ENCODE results near the gene OR14I1. TPM values are rescaled to one million over a fixed set of nuclear protein-coding genes. Genes with fewer than 3 reads are reported as not detected.
"Not testable (repeated sequence)": the region's sequence is repeated elsewhere in the genome, so short reads cannot be mapped to it uniquely, and the experiment has no call there.

Gene OR14I1
- total and polyA plus RNA-seq, 9 of the 15 experiments (the other 6 are each of a cell fraction or from before 2014, with no cell fraction given): not detected

DNA sequence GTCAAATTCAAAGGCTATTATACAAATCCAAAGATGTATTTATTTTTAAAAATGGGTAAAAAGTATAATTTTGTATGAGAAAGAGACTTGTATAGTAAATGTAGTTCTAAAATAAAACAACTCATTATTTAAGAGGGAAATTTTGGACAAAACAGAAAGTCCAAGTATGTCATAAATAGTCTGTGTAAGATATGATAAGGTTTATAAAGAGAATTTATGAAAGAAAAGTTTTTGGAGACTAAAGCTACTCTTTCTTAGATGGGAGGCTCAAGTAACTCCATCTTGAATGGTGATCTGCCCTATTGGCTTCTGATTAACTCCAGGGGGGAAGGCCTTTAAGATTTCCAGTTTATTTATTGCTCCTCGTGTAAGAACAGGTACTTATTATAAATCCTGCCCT is 32.6 kb downstream of the OR14I1 start:
- DNase-seq (ENCODE audit: extremely low read depth in 1 of 4, low spot score in 3 of 4) (no peak), ATAC-seq (no peak), FAIRE-seq (no peak)
- WGBS (ENCODE audit: insufficient coverage, low coverage, missing lambda C conversion rate): 0% methylated on average over 1 of the region's 1 CpG
- no peaks in the 10 kb centered on the region for H3K27me3 ChIP-seq (ENCODE audit: control insufficient read depth in 2 of 2, insufficient read depth in 2 of 2, low read length in 2 of 2)
- ChIA-PET POLR2A (no interaction called here), CTCF (ENCODE audit: low intra/inter-chr PET ratio) (no interaction called here)
- no peaks in the 10 kb centered on the region for H3K9me3 ChIP-seq (replicated peaks; ENCODE audit: control insufficient read depth, insufficient read depth, low read depth, low read length)
- no peak overlapping the region for H3K27ac ChIP-seq (ENCODE audit: extremely low read depth, low read depth, low read length)
- no peak overlapping the region for H3K4me2 ChIP-seq (ENCODE audit: insufficient read depth, low read length)
- no peaks in the 10 kb centered on the region for H4K20me1 ChIP-seq (replicated peaks; ENCODE audit: control insufficient read depth, insufficient read depth, low read length)
- H3K4me1 ChIP-seq (replicated peaks in 1 of 2; ENCODE audit: control insufficient read depth in 2 of 2, insufficient read depth in 2 of 2, low read length in 2 of 2): no peaks in the 10 kb centered on the region
- H3K9ac ChIP-seq (ENCODE audit: insufficient read depth in 1 of 2, low read depth in 2 of 2, low read length in 2 of 2): no peak overlapping the region
- H3K79me2 ChIP-seq (ENCODE audit: control insufficient read depth, insufficient read depth, low read length): no peaks in the 10 kb centered on the region
- H3K4me3 ChIP-seq: no peak overlapping the region
- H3K36me3 ChIP-seq (ENCODE audit: control insufficient read depth, insufficient read depth, low read length): no peaks in the 10 kb centered on the region
- intact Hi-C loops (cut with micrococcal nuclease) (no loop called here), in situ Hi-C loops (cut with MboI) (no loop called here)
- BruUV-seq (replicated peaks): no TSS peak
- H2AFZ ChIP-seq (ENCODE audit: low read depth, low read length): no peak overlapping the region
- no peak for TF ChIP-seq SMARCA4 (IDR thresholded peaks at IDR 0.05)
- no peak for TF ChIP-seq TAF9B (IDR thresholded peaks at IDR 0.05; ENCODE audit: partially characterized antibody)
- TF ChIP-seq, protein P1, sequence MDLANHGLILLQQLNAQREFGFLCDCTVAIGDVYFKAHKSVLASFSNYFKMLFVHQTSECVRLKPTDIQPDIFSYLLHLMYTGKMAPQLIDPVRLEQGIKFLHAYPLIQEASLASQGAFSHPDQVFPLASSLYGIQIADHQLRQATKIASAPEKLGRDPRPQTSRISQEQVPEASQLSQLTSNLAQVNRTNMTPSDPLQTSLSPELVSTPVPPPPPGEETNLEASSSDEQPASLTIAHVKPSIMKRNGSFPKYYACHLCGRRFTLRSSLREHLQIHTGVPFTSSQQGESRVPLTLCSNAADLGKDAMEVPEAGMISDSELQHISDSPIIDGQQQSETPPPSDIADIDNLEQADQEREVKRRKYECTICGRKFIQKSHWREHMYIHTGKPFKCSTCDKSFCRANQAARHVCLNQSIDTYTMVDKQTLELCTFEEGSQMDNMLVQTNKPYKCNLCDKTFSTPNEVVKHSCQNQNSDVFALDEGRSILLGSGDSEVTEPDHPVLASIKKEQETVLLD (IDR thresholded peaks at IDR 0.05): no peak
- no peaks in the 10 kb centered on the region for H3K9me1 ChIP-seq (ENCODE audit: control insufficient read depth, insufficient read depth, low read length)

DNA sequence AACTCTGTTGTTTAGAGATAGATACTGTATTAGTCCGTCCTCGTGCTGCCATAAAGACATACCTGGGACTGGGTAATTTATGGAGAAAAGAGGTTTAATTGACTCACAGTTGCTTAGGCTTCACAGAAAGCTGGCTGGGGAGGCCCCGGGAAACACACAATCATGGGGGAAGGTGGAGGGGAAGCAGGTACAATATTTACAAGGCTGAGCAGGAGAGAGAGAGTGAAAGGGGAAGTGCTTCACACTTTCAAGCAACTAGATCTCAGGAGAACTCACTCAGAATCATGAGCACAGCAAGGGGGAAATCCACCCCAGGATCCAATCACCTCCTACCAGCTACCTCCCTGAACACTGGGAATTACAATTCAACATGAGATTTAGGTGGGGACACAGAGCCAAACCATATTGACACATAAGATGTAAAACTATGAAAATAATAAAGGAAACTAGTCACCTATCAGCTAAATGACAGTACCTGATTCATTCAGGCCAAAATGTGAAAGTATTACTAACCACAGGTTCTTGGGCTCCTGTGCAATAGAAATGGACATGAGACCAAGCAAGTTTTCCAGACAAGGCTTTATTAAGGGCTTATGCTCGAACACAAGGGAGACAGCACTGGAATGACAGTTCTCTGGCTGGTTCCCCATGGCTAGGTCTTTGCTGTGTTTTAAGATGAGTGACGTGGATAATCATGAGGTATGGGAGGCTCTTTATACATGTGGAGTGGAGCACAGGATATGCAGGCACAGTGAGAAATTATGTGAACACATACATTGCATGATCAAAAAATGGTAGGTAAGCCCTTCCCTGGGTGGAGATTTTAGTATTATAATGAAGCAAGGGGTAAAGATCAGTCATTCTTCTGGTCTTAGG is 38.9 kb downstream of the OR14I1 start:
- CTCF ChIA-PET (ENCODE audit: low intra/inter-chr PET ratio); H3K36me3 ChIP-seq (ENCODE audit: control insufficient read depth, insufficient read depth, low read length); H3K4me1 ChIP-seq (replicated peaks in 1 of 2; ENCODE audit: control insufficient read depth in 2 of 2, insufficient read depth in 2 of 2, low read length in 2 of 2); intact Hi-C loops (cut with micrococcal nuclease); H3K79me2 ChIP-seq (ENCODE audit: control insufficient read depth, insufficient read depth, low read length); H2AFZ ChIP-seq (ENCODE audit: low read depth, low read length); H3K9me1 ChIP-seq (ENCODE audit: control insufficient read depth, insufficient read depth, low read length); H3K9me3 ChIP-seq (replicated peaks; ENCODE audit: control insufficient read depth, insufficient read depth, low read depth, low read length); ATAC-seq; H4K20me1 ChIP-seq (replicated peaks; ENCODE audit: control insufficient read depth, insufficient read depth, low read length); H3K27ac ChIP-seq (ENCODE audit: extremely low read depth, low read depth, low read length); POLR2A ChIA-PET; in situ Hi-C loops (cut with MboI); DNase-seq (ENCODE audit: extremely low read depth in 1 of 4, low spot score in 3 of 4); H3K27me3 ChIP-seq (ENCODE audit: control insufficient read depth in 2 of 2, insufficient read depth in 2 of 2, low read length in 2 of 2); H3K4me2 ChIP-seq (ENCODE audit: insufficient read depth, low read length); H3K9ac ChIP-seq (ENCODE audit: insufficient read depth in 1 of 2, low read depth in 2 of 2, low read length in 2 of 2); FAIRE-seq; BruUV-seq (replicated peaks); H3K4me3 ChIP-seq: not testable (repeated sequence)
- 0% methylated on average over 5 of the region's 5 CpGs for WGBS (ENCODE audit: insufficient coverage, low coverage, missing lambda C conversion rate)

GRCh38 chr1:248656797-248657196 is 45.8 kb downstream of the OR14I1 start:
- in situ Hi-C loops (cut with MboI); H2AFZ ChIP-seq (ENCODE audit: low read depth, low read length); CTCF ChIA-PET (ENCODE audit: low intra/inter-chr PET ratio); ATAC-seq; BruUV-seq (replicated peaks); H3K9me1 ChIP-seq (ENCODE audit: control insufficient read depth, insufficient read depth, low read length); H3K9ac ChIP-seq (ENCODE audit: insufficient read depth in 1 of 2, low read depth in 2 of 2, low read length in 2 of 2); H3K4me1 ChIP-seq (replicated peaks in 1 of 2; ENCODE audit: control insufficient read depth in 2 of 2, insufficient read depth in 2 of 2, low read length in 2 of 2); H3K4me3 ChIP-seq; H3K36me3 ChIP-seq (ENCODE audit: control insufficient read depth, insufficient read depth, low read length); H4K20me1 ChIP-seq (replicated peaks; ENCODE audit: control insufficient read depth, insufficient read depth, low read length); H3K79me2 ChIP-seq (ENCODE audit: control insufficient read depth, insufficient read depth, low read length); H3K9me3 ChIP-seq (replicated peaks; ENCODE audit: control insufficient read depth, insufficient read depth, low read depth, low read length); H3K27me3 ChIP-seq (ENCODE audit: control insufficient read depth in 2 of 2, insufficient read depth in 2 of 2, low read length in 2 of 2); POLR2A ChIA-PET; FAIRE-seq; intact Hi-C loops (cut with micrococcal nuclease); H3K27ac ChIP-seq (ENCODE audit: extremely low read depth, low read depth, low read length); H3K4me2 ChIP-seq (ENCODE audit: insufficient read depth, low read length); DNase-seq (ENCODE audit: extremely low read depth in 1 of 4, low spot score in 3 of 4): not testable (repeated sequence)
- WGBS (ENCODE audit: insufficient coverage, low coverage, missing lambda C conversion rate): under 1% methylated on average over 4 of the region's 6 CpGs
